Suprapubic skin (tissue), 3 donors: ENCODE results near the gene PHF5A.

Experiments used
- POLR2A ChIP-seq, 2 donors: fragments of 450-650 bp; IDR thresholded peaks; one replicate each; pipeline ENCODE4 v1.6.1; 2017; ENCODE audit warnings: antibody characterized with exemption in 2 of 2, mild to moderate bottlenecking in 2 of 2, moderate library complexity in 2 of 2
- TF ChIP-seq, protein P1 (sequence below), 2 donors: fragments of 200-600 bp in 1 of 2; fragments of 450-650 bp in 1 of 2; sonication (generic) in 1 of 2; IDR thresholded peaks; one replicate each; pipeline ENCODE4 v1.5.1; 2016 to 2019; ENCODE audit warnings: antibody characterized with exemption in 2 of 2, mild to moderate bottlenecking in 1 of 2, moderate library complexity in 1 of 2

DNA sequence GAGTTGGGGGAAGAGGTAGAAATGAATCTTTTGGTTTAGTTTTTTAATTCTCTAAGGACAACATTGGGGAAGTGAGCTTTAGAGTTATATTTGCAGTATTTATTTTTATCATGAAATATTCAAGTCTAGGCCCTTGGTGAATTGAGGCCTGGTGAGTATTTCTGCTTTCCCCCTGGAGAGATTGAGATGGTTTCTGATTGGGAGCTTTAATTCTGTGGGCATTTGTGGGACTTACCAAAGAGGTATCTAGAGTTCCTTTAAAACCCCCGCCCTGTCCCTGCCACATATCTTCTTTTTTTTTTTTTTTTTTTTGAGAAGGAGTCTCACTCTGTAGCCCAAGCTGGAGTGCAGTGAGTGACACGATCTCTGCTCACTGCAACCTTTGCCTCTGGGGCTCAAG, 10.0 kb upstream of the PHF5A start:
- no peak for TF ChIP-seq POLR2A (IDR thresholded peaks at IDR 0.05)
- TF ChIP-seq, protein P1, sequence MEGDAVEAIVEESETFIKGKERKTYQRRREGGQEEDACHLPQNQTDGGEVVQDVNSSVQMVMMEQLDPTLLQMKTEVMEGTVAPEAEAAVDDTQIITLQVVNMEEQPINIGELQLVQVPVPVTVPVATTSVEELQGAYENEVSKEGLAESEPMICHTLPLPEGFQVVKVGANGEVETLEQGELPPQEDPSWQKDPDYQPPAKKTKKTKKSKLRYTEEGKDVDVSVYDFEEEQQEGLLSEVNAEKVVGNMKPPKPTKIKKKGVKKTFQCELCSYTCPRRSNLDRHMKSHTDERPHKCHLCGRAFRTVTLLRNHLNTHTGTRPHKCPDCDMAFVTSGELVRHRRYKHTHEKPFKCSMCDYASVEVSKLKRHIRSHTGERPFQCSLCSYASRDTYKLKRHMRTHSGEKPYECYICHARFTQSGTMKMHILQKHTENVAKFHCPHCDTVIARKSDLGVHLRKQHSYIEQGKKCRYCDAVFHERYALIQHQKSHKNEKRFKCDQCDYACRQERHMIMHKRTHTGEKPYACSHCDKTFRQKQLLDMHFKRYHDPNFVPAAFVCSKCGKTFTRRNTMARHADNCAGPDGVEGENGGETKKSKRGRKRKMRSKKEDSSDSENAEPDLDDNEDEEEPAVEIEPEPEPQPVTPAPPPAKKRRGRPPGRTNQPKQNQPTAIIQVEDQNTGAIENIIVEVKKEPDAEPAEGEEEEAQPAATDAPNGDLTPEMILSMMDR (IDR thresholded peaks at IDR 0.05): no peak
